Retina (tissue), 1 donor: ENCODE data around the gene VPS37C.
"Not testable (repeated sequence)": the region's sequence is repeated elsewhere in the genome, so short reads cannot be mapped to it uniquely, and the experiment has no call there.

Experiments used
- DNase-seq: peaks from one replicate; pipeline ENCODE4 v3.0.0-alpha.2; 2016

VPS37C gene

GRCh38 chr11:61174273-61174672 lies 13.0 kb upstream of the VPS37C start:
- no peak for DNase-seq

GRCh38 chr11:61173456-61173855 lies 12.2 kb upstream of the VPS37C start:
- no peak for DNase-seq

DNA sequence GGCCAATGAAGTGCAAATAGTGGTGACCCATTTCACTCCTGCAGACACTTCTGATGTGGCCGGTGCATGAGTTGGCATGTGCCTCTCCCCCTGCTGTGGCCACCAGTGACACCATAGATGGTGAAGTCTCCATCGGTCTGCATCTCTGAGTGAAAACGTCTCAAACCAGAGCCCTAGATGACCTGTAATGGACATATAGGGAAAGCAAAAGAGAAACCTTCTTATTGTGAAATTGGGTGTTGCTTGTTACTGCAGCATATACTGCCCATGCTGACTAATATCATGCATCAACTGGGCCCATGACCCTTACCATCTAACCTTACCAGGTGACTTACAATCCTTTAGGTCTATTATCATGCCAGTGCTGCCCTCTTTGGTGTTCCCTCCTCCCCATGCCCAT lies 11.7 kb upstream of the VPS37C start:
- DNase-seq, result no peak

DNA sequence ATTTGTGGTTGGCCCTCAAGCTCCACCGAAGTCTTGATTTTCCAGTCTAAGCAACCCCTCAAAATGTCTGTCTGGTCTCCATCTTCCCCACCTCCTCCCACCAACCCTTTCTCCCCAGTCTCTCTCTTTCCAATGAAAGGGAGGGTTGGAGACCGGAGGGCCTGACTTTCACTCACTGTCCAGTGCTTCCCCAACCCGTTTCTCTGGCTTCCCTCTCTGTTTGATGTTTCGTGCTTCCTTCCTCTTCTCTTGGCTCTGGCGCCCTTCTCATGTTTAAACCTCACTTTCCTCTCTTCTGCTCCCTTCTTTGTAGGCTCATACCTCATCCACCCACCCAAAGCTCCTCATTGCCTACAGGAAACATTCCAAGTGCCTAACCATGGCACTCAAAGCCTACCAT lies 11.1 kb upstream of the VPS37C start:
- no peak for DNase-seq

GRCh38 chr11:61171907-61172306 lies 10.7 kb upstream of the VPS37C start:
- no peak for DNase-seq

- no peak for DNase-seq
Observed at GRCh38 chr11:61170566-61170965, 9.3 kb upstream of the VPS37C start.

GRCh38 chr11:61168800-61169199 lies 7.6 kb upstream of the VPS37C start:
- no peak for DNase-seq

- no peak for DNase-seq
Observed at GRCh38 chr11:61168042-61168688, 6.9 kb upstream of the VPS37C start.

GRCh38 chr11:61166331-61166730 lies 5.1 kb upstream of the VPS37C start:
- not testable (repeated sequence) for DNase-seq

- DNase-seq, result not testable (repeated sequence)
Observed at GRCh38 chr11:61165785-61166184, 4.6 kb upstream of the VPS37C start.

GRCh38 chr11:61164606-61165424 lies 3.6 kb upstream of the VPS37C start:
- no peak for DNase-seq

GRCh38 chr11:61163714-61164605 lies 2.7 kb upstream of the VPS37C start:
- no peak for DNase-seq

DNA sequence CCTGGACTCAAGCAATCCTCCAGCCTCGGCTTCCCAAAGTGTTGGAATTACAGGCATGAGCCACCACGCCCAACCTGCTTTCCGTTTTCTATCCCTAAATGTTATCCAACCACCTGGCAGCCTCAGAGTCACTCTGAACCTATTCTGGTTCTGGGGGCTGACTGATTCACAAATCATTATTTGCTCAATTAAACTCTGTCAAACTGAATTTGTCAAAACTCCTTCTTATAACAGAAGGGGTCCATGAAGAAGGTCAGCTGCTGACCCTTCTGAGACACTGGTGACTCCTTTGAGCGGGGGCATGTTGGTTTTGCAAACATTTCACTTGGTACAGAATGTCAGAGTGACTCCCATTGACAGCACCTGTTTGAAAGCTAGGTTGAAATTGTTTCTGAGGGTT lies 1.8 kb upstream of the VPS37C start:
- DNase-seq, result peak; percentile 77

- no peak for DNase-seq
Observed at GRCh38 chr11:61162092-61162941, 1.1 kb upstream of the VPS37C start.

- no peak for DNase-seq
Observed at GRCh38 chr11:61160487-61161189, 588 bp downstream of the VPS37C start.

GRCh38 chr11:61158691-61159381 lies 2.4 kb downstream of the VPS37C start:
- DNase-seq, result no peak

GRCh38 chr11:61157743-61158142 lies 3.5 kb downstream of the VPS37C start:
- no peak for DNase-seq

- no peak for DNase-seq
Observed at GRCh38 chr11:61155741-61156140, 5.5 kb downstream of the VPS37C start.

DNA sequence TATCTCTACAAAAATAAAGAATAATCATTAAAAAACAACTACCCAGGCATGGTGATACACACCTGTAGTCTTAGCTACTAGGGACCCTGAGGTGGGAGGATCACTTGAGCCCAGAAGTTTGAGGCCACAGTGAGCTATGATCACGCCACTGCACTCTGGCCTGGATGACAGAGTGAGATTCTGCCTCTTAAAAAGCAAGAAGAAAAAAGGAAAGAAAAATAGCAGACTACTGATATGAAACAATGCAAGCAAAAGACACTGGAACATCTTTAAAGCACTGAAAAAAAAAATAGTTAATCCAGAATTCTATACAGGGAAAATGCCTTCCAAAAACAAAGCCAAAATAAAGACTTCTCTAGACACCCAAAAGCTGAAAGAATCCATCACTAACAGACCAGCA lies 5.9 kb downstream of the VPS37C start:
- DNase-seq, result no peak

GRCh38 chr11:61154528-61154927 lies 6.7 kb downstream of the VPS37C start:
- DNase-seq, result no peak

DNA sequence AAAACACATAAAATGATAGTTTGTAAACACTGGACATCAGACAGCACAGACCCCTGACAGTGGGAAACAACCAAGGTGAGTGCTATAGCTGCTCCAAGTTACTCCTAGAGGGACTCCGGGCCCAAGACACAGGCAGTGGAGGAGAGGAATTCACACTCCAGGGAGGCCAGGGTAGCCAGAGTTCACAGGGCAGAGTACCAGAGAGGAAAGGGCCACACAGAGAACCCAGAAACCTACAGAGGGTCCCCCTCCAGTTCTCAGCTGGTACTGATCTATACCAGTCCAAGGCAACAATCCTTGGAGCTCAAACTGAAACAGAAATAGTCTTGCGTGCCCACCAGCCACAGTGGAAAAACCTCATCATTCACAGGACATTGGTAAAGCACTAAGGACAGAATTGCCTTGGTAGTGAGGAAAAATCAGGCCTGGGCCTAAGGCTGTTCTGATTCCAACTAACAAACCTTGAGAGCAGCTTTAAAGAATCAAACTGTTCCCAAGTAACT lies 7.6 kb downstream of the VPS37C start:
- no peak for DNase-seq
